Stimulated activated CD8-positive, alpha-beta memory T cell treated with anti-CD3 and anti-CD28 coated beads, Interleukin-15, amount 100 ng/mL, for 1 hour (primary cell): ENCODE measurements around the gene BABAM1.

Experiments used
- DNase-seq: peaks from one replicate; pipeline ENCODE4 v3.0.0-alpha.2; 2020; ENCODE audit warnings: low read depth

The BABAM1 gene

DNA sequence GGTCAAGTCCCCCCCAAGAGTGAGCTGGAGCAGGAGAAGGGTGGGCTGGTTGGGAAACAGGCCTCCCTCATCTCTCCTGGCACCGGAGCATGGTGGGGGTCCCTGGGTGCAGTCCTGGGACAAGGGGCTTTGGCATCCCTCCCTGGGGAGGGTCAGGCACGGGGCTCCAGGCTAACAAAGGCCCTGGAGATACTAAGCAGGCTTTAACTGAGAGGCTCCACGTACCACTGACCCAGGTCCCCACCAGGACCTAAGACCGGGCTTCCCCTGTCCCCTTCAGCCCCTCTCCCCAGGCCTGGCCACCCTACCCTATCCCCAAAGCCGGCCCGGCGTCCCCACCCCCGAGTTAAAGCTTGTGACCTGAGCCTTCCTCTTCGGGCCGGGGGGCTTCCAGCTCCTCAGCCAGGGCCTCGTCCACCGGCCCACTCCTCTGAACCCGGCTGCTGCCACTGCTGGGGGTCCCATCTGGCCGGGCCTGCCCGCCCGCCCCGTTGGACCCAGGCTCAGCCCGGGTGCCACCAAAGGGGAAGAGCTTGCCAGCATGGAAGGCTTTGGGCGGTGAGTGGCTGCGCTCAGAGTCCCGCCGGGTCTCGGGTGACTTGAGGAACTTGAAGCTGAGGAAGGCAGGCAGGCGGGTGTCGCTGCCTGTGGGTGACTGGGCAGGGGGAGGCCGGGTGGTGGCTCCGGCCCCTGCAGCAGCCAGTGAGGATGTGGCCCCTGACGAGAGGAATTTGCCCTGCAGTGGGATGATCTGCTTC lies 57.3 kb downstream of the BABAM1 start:
- no peak for DNase-seq

DNA sequence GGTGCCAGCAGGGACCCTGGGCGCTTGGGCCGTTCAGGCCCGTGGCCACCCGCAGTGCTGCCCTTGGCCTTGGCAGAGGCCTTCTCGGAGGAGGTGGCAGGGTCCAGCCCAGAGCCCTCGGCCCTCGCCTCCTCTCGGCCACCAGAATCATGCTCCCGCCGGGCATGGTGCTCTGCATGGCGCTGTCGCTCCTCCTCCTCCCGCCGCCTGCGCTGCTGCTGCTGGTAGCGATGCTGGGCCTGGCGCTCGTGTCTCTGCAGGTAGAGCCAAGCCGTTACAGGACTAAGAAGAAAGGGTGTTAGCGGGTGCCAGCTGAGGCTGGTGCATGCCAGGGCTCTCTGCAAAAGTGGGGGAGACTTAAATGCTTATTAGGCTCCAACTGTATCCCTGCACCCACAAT lies 57.9 kb downstream of the BABAM1 start:
- no peak for DNase-seq

DNA sequence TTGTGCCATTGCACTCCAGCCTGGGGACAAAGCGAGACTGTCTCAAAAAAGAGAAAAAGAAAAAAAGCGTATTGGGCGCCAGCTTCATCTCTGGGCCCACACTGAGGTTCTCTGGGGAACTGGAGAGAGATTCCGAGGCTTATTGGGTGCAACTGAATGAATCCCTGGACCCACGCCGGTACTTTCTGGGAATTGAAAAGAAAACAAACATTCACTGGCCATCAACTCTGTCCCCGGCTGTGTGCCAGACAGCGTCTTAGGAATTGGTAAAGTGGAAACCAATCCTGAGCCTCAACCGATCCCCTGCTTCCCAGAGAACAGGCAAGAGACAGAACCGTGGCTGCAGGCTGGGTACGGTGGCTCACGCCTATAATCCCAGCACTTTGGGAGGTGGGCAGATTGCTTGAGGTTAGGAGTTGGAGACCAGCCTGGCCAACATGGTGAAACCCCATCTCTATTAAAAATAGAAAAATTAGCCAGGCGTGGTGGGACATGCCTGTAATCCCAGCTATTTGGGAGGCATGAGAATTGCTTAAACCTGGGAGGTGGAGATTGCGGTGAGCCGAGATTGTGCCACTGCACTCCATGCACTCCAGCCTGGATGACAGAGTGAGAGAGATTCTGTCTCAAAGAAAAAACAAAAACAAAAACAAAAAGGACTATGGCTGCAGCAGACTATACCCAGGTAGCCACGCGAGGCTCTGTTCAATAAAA lies 58.8 kb downstream of the BABAM1 start:
- DNase-seq, result no peak

GRCh38 chr19:17326595-17326966 lies 59.3 kb downstream of the BABAM1 start:
- DNase-seq, result no peak

DNA sequence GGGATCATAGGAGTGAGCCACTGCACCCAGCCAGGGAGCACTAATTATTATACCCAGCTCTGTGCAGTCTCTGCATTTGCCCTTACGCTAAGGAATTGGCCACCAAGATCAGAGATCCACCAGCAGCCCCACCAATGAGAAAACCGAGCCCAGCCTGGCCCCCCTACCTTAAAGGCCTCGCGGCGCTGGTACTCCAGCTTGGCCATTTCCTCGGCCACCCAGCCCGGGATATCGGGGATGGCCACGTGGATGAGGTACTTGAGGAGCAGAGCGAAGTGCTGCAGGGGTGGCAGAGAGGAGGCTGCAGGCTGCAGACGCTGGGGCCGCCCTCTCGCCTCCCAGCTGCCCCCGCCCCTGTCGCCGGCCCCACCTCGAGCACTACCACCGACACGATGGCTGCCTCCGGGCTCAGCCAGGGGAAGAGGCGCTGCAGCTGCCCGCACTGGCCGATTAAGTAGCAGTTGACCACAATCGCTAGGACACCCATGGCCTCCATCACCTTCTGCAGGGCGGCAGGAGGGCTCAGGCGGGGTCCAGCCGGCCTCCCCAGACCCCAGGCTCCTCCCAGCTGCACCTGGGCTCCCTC lies 59.9 kb downstream of the BABAM1 start:
- DNase-seq, result no peak

- DNase-seq, result no peak
Measured at GRCh38 chr19:17327654-17328516, 60.6 kb downstream of the BABAM1 start.
